ENCODE data around the gene SIGLEC8.
"Not testable (repeated sequence)": the region's sequence is repeated elsewhere in the genome, so short reads cannot be mapped to it uniquely, and the experiment has no call there.

Gene SIGLEC8

DNA sequence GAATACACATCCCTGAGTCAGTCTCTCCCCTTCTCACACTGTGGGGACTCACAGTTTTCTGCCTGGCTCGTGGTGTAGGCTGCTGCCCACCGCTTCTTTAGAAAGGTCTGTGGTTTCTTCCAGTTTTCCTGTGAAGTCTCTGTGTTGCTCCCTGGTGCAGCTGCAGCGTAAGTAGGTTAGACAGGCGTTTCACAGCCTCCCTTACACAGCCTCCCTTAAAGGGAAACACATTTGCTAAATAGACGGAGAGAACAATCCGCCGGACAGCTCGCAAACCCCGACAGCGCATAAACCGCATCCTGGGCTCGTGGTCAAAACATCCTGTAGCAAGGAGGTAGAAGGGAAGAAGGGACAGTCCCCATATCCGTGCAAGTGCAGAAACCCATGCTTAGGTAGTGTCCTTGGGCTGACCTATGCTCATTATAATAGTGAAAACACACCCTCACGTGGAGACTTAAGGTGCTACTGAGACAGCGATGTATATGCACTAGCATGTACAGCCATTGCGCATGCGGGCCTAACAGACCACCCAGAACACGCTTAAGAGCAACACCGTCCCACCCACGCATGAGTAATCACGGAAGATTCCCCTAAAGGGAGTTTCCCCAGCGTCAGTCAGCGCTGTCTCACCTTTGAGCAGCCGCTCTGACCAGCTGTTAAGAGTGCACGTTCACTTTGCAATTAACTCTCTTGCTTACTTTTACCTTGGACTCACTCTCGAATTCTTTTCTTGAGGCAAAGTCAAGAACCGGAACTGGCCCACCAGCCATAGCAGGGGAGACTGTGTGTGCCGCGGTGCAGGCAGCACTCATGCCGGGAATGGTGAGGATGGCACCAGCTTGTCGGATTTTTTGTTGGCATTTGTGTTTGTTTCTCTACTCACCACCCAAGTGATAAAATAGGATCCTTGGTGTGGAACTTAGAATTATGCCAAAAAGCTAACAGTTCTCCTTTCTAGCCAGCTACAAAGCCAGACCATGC is 16.6 kb downstream of the SIGLEC8 start:
- no peak for DNase-seq

DNA sequence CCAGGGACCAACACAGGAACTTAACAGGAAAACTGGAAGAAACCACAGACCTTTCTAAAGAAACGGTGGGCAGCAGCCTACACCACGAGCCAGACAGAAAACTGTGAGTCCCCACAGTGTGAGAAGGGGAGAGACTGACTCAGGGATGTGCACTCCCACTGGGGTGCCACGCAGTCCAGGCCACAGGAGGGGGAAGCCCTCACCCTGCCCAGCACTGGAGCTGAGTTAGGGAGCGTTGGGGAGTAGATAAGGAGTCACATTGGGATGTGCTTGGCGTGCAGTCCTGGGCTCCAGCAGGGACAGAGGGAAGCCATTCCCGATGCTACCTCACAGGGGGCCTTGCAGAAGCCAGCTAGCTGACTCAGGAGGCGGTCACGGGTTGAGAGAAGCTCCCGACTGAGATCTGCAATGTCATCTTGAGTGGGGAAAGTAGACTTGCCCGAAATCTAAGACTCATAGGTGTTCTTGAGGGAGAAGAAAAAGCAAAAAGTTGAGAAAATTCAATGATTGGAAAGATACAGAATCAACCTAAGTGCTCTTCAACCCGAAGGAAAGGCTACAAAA is 17.3 kb downstream of the SIGLEC8 start:
- DNase-seq, result no peak

DNA sequence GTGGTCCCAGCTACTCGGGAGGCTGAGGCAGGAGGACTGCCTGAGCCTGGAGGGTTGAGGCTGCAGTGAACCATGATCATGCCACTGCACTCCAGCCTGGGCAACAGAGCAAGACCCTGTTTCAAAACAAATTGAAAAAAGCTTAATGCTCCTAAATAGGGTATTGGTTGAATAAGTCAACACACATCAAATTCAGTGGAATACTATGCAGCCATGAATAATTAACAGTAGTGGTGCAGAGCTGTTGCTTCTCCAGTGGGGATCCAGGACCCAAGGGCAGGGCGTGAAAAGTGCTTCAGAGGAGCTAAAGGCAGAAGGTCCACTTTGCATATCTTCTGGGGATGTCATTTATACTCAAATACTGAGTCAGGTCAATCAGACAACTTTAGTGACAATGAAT is 18.2 kb downstream of the SIGLEC8 start:
- no peak for DNase-seq

DNA sequence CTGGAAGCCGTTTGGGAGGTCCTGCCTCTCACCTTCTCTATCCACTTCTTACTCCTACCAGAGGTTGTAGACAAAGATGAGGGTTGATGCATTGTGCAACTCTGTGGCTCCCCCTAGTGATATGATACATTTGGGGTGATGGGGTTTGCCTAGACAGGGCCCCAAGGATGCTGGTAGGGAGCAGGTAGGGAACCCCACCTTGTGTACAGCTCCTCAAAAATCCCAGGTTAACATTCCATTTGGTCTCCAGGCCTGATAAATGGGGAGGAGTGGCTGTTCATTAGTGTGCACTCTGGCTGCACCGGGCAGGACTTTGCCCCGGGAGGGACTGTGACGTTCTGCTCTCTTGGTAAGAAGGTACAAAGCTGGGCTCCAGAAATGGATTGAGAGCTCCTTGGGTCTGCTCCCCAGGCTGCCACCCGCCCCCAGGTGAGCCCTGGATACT is 19.2 kb downstream of the SIGLEC8 start:
- DNase-seq, result no peak

DNA sequence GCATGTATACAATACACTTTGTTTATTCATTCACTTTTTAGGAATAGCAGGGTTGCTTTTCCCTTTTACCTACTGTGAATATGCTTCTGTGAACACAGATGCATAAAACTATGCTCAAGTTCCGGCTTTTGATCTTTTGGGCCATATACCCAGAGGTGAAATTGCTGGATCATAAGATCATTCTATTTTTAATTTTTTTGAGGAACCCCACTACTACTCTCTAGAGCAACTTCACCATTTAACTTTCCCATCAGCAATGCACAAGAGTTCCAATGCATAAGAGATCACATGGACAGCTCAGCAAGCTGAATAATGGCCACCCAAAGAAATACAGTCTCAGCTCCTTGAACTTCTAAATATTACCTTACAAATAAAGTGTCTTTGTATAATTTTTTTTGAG is 23.8 kb downstream of the SIGLEC8 start:
- DNase-seq, result no peak

DNA sequence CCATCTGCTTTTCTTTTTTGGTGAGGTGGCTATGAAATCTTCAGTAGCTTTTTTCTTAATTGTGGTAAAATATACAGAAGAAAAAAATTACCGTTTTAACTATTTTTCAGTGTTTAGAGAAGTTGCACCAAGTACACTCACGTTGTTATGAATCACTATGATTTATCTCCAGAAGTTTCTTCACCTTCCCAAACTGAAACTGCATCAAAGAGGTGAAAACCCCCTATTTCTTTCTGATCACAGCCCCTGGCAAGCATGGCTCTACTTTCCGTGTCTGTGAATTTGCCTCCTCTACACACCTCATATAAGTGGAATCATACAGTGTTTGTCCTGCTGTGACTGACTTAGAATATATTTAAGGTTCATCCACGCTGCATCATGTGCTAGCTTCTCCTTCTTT is 25.2 kb downstream of the SIGLEC8 start:
- DNase-seq, result no peak

DNA sequence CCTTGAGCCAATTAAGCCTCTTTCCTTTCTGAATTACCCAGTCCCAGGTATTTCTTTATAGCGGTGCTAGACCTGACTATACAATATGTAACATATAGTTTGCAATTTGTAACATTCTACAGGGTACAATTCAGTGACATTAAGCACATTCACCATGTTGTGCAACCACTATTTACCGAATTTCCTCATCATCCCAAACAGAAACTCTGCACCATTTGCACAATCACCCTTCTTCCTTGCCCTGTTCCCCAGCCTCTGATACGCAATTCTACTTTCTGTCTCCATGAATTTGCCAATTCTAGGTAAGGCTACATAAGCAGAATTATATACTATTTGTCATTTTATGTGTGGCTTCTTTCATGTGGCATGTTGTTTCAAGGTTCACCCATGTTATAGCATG is 27.1 kb downstream of the SIGLEC8 start:
- no peak for DNase-seq

DNA sequence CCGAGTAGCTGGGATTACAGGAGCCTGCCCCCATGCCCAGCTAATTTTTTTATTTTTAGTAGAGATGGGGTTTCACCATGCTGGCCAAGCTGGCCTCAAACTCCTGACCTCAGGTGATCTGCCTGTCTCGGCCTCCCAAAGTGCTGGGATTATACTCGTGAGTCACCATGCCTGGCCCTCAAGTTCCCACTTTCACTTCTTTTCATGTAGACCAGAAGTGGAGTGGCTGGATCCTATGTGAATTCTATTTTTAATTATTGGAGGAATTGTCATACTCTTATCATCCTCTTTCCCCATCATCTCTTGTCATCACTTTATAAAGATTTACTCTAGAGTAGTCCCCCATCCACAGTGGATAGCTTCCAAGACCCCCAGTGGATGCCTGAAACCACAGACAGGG is 28.0 kb downstream of the SIGLEC8 start:
- DNase-seq, result no peak

DNA sequence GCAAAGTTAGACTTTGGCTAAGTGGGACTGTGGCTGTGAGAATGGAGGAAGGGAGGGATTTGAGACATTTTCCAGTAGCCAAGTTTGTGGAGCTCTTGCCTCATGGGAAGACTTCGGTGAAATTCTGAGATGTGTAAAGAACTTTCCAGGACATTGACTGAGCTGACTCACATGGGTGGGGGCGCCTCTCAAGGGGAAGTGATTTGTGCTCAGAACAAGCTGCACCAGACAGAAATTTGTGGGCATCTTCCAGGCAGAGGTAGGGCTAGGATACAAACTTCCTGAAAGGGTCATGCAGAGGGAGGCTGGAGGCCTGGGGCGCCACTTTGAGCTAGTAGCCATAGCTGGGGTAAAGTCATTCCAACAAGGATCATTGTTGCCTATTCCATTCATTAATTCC is 31.1 kb downstream of the SIGLEC8 start:
- DNase-seq, result no peak

DNA sequence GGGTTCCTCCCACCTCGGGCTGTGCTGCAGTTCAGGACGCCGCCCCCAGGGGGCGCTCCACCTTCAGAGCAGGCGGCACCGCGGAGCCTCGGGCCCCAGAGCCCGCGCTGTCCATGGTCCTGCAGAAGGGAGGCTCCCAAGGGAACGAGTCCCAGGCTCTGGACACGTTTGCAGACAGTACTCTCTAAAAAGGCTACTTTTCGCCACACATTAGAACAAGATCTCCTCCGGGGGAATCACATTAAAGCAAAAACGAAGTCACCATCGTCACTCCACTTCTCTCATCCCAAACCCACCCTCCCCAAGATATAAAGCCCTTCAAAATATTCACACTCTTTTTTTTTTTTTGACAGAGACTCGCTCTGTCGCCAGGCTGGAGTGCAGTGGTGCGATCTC is 36.2 kb downstream of the SIGLEC8 start:
- DNase-seq, result no peak

DNA sequence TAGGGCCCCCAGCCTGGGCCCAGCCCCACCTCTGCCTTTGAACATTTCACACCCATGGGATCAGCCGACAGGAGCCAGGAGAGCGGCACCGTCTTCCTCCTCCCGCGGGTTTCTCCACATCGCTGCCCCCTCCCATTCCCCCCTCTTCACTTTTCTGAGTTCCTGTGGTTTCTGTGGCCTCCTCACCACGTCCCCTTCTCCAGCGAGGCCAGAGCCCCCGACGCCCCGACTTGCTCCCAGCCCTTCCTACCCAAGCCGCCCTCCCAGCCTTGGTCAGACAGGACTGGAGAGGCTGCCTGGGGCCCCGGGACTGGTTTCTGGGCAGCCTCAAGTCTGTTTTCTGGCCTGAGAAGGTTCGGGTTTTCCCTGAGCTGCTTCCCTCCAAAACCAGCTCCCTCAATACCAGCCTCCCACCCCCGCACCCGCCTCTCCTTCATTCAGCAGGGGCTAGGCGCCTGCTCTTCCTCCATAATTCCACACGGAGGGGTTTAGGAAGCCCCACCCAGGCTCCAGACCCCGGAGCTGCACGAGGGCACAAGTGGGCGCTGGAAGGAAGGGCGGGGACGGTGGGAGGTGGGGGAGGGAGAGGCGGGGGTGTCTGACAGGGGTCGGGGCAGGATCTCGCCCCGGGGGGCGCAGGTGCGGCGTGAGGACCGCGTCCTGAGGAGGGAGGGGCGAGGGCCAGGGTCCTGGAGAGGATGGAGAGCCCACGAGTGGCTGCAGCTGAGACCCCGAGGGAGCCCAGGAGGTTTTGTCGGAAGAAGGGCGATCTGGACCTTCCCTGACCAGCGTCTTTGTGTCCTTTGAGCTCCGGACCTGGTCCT is 36.8 kb downstream of the SIGLEC8 start:
- no peak for DNase-seq

DNA sequence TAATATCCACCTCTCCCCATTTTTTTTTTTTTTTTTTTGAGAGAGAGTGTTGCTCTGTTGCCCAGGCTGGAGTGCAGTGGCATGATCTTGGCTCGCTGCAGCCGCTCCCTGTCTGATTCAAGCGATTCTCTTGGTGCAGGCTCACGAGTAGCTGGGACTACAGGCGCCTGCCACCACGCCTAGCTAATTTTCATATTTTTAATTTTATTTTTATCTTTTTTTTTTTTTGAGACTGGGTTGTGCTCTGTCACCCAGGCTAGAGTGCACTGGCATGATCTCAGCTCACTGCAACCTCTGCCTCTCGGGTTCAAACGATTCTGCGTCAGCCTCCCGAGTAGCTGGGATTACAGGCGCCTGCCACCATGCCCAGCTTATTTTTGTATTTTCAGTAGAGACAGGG is 37.7 kb downstream of the SIGLEC8 start:
- DNase-seq, result not testable (repeated sequence)

DNA sequence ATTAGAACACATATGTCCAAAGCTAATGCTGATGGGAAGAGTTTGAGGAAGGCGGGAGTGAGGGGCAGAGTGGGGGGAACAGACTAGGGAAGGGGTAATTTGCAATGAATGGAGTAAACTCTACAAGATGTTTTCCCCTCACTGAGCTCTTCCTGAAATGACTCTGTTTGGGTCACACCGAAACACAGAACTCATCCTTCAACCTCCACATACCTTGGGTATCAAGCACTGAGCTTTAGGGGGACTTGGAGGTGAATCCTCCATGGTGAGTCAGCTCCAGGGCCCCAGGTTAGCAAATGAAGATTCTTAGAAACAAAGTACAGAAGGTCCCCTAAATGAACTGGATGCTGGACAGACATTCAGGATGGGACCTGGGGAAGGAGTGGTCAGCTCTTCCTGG is 39.5 kb downstream of the SIGLEC8 start:
- no peak for DNase-seq

DNA sequence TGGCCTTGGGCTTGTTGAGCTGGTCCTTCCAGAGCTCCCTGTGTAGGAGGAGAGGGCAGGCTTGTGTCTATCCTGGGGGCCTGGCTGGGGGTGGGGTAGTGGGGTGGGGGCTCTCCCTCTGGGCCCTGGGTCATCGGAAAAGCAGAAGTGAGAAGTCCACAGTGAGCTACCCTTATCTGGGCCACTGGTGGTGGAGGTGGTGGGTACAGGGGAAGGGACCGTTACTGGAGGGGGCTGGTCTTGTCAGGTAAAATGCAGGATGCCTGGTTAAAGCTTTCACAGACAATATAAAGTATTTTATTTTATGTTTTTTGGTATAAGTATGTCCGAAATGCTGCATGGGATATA is 40.5 kb downstream of the SIGLEC8 start:
- DNase-seq, result no peak

DNA sequence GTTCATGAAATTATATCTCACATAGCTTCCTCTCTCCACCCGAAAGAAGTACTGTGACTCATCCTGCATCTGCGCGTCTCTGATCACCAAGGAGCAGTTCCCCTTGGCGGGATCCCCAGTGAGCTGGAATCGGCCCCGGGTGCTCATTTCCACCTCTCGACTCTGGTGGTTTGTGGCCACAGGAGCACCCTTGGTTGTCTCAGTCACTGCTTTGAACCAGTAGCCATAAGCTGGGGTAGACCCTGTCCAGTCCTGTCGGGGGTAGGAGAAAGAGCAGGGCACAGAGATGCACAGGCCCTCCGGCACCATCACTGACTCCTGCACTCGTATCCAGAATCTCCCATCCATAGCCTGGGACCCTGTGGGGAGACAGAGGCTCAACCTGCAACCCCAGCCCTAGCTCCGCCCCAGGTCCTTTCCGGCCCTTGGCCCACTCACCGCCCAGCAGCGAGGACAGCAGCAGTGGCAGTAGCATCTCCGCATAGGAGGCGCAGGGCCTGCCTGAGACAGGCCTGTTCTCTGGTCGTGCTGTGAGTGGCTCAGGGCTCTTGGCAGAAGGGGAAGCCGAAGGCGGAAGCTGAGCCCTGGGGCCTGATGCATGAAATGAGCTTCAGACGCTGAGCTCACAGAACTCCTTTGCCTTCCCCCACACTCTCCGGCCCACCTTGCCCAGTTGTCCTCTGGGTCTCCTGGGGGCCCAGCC is 41.0 kb downstream of the SIGLEC8 start, which contains the start of gene SIGLEC10:
Gene SIGLEC10, minus strand, starts transcription at position 536 of the 703 bp plus-strand sequence. Its CDS starts 61 bp downstream, at position 475.
- no peak for DNase-seq

DNA sequence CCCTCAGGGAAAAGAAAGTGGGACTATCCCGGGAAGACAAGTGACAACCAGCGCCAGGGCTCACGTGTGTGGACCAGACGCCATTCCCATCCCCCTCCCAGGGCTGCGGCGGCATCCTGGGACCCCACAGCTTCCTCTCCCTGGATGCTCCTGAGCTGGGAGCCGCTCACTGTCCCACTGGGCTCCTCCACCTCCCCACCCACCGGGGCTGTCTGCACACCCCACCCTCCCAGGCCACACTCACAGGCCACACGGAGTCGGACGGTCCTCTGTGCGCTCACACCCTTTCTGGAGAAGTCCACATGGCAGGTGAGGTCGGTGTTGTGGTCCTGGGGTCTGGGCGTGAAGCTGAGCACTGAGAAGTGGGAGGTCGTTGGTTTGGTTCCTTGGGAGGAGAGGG is 41.8 kb downstream of the SIGLEC8 start:
- not testable (repeated sequence) for DNase-seq

DNA sequence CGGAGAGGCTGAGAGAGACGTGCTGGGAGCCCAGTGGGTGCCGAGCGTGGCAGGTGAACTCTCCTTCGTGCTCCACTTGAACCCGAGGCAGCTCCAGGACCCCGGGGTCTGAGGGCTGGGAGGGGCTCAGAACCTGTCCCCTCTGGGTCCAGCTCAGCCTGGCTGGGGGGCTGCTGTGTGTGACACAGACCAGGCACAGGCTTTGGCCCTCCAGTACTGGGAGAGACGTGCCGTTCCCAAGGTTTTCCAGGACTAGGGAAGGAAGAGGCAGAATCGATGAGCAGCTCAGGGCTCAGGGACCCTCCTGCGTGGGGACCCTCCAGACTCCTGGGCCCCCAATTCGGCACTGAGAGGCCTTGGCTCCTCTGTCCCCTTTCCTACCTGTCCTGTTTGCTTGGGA is 43.1 kb downstream of the SIGLEC8 start:
- no peak for DNase-seq

DNA sequence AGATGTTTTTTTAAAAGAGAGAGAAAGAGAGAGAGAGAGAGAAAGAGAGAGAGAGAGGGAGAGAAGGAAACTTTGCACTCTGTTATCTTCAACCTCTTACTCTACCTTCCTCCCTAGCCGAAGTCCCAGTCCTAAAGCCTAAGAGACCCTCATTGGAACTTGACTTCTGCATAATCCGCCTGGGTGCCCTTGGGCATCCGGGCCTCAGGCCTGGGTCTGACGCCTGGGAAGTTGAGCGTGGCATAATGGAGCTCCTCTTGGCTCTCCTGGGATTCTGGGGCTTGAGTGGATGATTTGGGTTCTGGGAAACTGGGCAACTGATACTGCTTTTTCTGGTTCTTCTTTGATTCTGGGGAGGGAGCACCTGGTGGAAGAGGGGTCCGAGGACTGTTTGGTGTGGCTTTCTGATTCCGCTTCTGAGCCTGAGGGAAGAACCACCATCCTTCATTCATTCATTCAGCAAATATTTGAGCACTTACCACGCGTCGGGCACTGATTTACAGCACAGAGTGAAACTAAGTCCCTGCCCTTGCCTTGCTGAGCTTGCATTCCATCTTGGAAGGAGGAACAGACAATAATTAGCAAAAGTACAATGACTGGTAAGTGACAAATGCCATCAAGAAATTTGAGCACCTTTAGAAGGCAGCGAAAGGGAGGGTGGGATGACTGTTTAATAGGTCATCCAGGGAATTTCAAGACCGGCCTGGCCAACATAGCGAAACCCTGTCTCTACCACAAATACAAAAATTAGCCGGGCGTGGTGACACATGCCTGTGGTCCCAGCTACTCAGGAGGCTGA is 47.1 kb downstream of the SIGLEC8 start:
- DNase-seq, result no peak

DNA sequence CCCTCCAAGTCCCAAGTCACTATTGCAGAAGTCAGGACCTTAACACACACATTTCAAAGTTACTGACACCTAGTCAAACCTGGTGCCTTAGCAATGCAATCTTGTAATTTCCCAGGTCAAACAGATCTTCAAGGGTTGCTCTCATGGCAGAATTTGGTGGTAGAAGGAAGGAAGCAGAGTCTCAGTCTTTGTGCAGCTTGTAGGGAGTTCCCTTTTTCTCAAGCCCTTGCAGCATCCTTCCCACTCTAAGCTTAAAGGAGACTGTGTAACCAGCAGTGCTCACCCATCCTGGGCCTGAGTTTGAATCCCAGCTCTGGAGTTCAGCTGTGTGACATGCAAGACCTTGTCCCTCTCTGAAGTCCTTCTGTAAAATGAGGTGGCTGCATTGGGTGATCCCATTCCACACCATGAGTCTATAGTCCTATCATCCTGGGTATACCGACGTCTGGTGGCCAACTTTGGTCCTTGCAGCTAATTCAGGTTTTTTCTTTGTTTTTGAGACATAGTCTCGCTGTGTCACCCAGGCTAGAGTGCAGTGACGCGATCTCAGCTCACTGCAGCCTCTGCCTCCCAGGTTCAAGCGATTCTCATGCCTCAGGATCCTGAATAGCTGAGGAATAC is 50.6 kb downstream of the SIGLEC8 start:
- no peak for DNase-seq

DNA sequence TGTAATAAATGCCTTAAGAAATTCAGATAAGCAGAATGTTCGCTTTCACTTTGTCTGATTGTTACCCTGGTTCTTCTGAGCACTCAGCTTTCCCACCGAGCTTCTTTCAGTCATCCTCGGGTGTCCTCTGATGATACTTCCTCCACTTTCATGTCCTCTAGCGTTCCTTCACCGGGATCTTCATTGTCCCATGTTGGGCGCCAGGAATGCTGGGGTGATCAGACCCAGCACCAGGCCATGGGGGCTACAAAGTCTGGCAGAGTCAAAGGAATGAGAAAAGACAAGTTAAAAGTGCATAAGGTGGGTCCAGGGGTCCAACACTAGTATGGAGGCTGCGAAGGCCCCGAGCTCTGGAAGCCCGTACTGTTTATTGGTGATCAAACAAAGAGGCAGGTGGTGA is 56.1 kb downstream of the SIGLEC8 start:
- no peak for DNase-seq
